C4-2B (cell line): ENCODE measurements around the gene ATP2A3.

ENCODE experiments used
- H3K27ac ChIP-seq: fragments of 450-650 bp; 2 replicates; pipeline ENCODE4 v1.5.1; 2017
- CTCF ChIP-seq: fragments of 450-650 bp; conservative IDR thresholded peaks from 2 replicates; pipeline ENCODE4 v1.5.1; 2017; ENCODE audit warnings: mild to moderate bottlenecking
- ZFX ChIP-seq: fragments of 450-650 bp; IDR thresholded peaks from 2 replicates; pipeline ENCODE4 v1.6.1; 2017

Gene ATP2A3

GRCh38 chr17:3963237-3964201, 718 bp downstream of the ATP2A3 start:
- TF ChIP-seq CTCF, result no peak
- no peak for TF ChIP-seq ZFX
- no peak overlapping the region for H3K27ac ChIP-seq

- no peak for TF ChIP-seq ZFX
- TF ChIP-seq CTCF, result no peak
Measured at GRCh38 chr17:3962965-3963236, 1.3 kb downstream of the ATP2A3 start.

GRCh38 chr17:3962217-3962964, 1.8 kb downstream of the ATP2A3 start:
- TF ChIP-seq CTCF (no peak), ZFX (no peak)
- H3K27ac ChIP-seq, result no peak overlapping the region

More at GRCh38 chr17:3962965-3963236, 1.3 kb downstream of the ATP2A3 start:
- H3K27ac ChIP-seq, result no peak overlapping the region

- TF ChIP-seq CTCF, result no peak
- TF ChIP-seq ZFX, result no peak
- no peak overlapping the region for H3K27ac ChIP-seq
Measured at GRCh38 chr17:3961564-3962047, 2.6 kb downstream of the ATP2A3 start.

GRCh38 chr17:3960764-3961163, 3.5 kb downstream of the ATP2A3 start:
- TF ChIP-seq ZFX (no peak), CTCF (no peak)
- no peak overlapping the region for H3K27ac ChIP-seq

- no peak for TF ChIP-seq CTCF
- no peak for TF ChIP-seq ZFX
- peak overlapping the region; percentile 31 for H3K27ac ChIP-seq
Measured at GRCh38 chr17:3959921-3960601, 4.2 kb downstream of the ATP2A3 start.
